GM19099 (cell line): ENCODE data around the gene BUB1.

Source experiments
- POLR2A ChIP-seq: IDR thresholded peaks from 3 replicates; pipeline ENCODE4 v1.6.1; 2011; ENCODE audit warnings: low read depth; ENCODE audit not compliant: insufficient read length; ENCODE audit errors: extremely low read depth

Gene BUB1

GRCh38 chr2:110637093-110637492 is 40.8 kb downstream of the BUB1 start:
- TF ChIP-seq POLR2A: no peak
